Measurements from ENCODE around the gene RFFL.
"Not testable (repeated sequence)": the region's sequence is repeated elsewhere in the genome, so short reads cannot be mapped to it uniquely, and the experiment has no call there.

The RFFL gene

DNA sequence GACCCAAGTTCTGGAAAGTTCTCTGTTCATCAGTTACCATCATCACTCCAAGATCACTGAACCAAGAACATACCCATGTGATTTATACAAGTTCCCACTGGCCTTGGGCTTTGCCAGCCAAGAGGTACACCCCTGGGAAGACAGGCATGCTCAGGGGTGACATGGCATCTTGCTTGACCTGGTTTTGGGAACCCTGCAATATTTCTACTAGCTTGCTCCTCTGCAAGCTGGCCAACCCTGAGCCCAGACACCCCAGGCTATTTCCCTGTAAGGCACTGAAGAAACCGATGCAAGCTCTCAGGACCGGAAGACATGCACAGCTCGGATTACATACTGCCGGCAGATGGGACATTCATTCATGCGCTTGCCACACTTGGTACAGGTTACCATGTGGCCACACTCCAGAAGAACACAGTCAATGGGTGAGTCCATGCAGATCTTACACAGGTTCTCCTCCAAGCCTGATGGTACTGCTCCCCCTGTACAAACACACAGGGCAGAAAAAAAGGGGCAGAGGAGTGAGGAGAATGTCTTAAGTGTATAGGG is 51.8 kb downstream of the RFFL start:
- DNase-seq = no peak

DNA sequence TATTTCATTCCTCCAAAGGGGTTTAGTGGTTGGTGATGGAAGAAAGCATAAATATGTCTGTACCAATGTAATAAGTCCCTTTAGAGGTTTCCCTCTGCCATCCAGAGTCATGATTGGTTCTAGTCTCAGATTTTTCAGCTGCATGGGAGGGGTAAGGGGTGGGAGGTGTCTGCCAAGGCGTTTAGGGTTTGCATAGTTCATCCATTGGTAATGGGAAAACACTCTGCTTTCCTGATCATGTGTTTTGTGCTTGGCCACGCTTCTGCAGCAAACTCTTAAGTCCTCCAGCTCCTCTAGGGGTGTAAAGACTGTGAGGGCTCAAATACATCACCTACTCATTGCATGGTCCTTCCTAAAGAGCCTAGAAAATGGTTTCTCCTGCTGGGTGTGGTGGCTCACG is 53.4 kb downstream of the RFFL start:
- no peak for DNase-seq

DNA sequence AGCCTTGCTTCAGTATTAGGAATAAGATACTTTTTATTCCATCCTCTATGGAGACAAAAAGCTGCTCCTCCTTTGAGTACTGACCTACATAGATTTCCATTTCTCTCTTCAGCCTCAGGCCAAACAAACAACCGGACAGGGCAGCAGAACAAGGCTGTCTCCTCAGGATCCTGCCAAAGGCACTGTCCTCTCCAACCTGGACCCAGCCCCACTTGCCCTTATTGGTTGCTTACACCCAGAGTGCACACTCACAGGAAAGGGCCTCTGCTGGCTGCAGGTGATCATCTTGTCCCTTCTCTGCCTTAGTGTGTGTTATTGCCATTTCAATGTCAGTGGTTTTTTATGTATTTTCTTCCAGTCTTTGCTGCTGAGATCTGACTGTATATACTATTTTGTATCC is 56.5 kb downstream of the RFFL start:
- peak in 1 of 56 donors; percentile 11 for DNase-seq

DNA sequence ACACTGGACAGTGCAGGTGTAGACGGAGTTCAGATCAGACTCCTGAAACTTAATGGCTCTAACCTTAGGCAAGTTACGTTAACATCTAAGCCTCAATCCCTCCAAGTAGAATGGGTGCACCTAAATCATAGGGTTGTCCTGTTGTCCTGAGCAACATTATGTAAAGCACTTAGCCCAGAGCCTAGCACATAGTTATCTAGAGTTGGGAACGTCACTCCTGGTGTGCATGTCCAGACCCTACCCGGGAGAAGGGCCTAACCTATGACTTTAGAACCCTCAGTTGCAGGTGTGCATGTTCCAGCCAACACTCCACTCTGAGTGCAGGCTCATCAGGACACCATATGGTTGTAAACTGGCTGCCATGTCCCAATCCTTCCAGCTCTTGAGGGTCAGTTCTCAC is 57.2 kb downstream of the RFFL start:
- no peak for DNase-seq

DNA sequence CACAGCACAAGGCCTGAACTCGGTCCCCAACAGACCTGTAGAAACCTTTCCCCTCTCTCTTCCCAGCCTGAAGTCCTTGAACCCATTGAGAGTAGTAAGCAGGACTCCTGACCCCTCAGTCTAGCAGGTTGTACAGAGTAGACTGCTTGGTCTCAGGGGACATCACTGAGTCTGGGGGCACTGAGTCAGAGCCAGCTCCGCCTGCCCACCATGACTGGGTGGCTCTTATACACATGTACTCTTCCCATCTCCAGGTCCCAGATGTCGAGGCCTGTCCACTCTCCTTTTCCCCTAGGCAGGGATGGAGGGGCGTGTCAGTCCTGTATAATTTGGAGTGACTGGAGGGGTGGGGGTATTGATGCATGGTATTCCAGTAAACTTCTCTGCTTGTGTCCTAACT is 59.7 kb downstream of the RFFL start:
- no peak for DNase-seq

DNA sequence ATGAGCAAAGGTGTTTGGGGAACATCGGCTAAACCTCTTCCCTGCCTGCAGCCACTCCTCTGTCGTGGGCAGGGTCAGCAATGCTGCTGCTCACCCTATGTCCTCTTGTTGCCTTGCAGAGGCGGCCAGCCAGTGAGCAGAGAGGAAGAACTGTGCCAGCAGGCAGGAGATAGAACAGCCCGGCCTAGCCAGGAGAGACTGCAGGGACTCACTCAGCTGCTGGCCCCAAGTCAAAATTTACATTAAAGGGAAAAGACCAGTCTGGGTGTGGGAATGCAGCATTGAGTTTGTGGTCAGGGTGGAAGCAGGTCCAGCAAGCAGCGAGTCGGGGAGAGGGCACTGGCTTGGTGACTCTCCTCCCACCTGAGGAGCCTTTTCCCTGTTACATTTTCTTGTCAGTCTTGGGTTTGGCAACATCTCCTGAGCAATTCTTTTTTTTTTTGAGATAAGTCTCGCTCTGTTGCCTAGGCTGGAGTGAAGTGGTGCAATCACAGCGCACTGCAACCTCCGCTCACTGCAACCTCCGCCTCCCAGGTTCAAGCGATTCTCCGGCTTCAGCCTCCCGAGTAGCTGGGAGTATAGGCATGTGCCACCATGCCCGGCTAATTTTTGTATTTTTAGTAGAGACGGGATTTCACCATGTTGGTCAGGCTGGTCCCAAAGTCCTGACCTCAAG is 60.5 kb downstream of the RFFL start:
- no peak for DNase-seq

DNA sequence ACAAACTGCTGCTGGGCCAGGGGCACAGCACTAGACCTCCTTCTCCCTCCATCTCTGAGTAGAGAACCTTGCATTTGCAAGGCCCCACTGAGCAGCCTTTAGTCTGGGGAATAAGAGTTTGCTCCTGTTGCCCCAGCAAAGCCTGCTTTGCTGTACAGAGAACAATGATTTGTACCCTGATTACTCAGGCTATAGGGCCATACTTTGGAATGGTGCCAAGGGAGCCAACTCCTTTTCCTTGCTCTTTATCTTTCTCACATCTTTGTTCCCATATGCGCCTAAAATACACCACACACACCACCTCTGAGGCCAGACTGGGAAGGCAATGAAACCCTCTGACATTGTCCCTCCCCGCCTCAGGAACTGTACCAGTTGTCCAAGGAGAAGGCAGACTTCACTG is 62.0 kb downstream of the RFFL start:
- no peak for DNase-seq

DNA sequence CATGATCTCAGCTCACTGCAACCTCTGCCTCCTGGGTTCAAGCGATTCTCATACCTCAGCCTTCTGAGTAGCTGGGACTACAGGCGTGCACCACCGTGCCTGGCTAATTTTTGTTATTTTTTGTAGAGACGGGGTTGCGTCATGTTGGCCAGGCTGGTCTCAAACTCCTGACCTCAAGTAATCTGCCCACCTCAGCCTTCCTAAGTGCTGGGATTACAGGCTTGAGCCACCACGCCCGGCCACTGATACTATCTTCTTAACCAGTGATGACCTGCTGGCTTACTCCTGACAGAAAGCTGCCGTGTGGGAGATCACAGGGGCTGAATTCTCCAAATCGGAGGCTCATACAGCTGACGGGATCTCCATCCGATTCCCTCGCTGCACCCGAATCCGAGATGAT is 62.5 kb downstream of the RFFL start:
- not testable (repeated sequence) for DNase-seq

DNA sequence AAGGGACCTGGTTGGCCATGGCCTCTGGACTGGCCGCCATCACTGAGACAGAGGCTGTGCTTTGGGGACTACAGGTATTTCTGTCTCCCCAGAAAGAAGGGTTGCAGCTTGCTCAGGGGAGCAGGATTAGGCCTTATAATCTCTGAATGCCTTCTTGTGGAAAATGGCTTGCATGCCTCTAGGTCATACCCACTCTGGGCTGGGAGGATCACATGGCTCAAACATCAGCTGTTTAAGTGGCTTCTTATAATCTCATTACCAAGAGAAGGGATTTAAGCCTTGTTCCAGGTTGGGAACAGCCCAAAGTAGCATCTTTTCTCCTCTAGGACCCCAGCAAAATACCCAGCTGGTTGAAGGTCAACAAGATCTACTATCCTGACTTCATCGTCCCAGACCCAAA is 64.1 kb downstream of the RFFL start:
- DNase-seq = no peak

DNA sequence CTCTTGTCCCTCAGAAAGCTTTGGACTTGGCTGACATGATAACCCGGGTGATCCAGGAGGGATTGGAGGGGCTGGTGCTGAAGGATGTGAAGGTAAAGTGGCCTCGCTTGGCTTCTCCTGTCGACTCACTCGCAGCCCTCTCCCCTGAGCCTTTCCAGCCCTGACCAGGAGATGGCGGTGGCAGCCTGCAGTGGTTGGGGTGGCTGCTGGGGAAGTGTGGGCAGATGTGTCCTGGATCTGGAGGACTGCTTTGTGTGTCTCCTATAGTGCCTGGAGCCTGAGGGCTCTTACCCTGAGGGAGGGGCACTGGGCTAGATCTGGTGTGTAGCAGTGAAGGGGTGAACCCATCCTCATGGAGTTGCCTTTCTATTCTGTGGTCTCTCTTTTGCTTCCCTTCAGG is 65.3 kb downstream of the RFFL start:
- peak in 54 of 56 donors; percentile 6 to 85 (median 56) for DNase-seq

DNA sequence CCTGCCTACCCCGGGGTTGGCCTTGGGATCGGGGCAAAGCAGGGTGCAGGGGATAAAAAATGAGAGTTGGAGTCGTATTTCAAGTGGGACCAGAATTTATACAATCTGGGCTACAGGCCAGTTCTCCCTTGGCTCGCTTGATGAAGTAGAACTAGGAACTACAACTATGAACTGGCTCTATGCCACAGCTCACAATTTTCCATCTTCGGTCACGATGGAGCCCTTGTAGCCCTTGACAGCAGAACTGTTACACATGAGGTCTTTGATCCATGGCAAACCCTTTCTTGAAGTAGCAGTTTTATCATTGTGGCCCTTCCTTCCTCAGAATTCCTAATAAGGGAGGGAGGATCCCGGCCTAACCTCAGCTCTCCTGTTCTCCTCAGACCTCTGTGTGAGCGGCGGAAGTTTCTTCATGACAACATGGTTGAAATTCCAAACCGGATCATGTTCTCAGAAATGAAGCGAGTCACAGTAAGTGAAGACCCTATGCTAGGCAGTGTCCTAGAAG is 66.1 kb downstream of the RFFL start:
- DNase-seq = peak in 1 of 56 donors; percentile 15

DNA sequence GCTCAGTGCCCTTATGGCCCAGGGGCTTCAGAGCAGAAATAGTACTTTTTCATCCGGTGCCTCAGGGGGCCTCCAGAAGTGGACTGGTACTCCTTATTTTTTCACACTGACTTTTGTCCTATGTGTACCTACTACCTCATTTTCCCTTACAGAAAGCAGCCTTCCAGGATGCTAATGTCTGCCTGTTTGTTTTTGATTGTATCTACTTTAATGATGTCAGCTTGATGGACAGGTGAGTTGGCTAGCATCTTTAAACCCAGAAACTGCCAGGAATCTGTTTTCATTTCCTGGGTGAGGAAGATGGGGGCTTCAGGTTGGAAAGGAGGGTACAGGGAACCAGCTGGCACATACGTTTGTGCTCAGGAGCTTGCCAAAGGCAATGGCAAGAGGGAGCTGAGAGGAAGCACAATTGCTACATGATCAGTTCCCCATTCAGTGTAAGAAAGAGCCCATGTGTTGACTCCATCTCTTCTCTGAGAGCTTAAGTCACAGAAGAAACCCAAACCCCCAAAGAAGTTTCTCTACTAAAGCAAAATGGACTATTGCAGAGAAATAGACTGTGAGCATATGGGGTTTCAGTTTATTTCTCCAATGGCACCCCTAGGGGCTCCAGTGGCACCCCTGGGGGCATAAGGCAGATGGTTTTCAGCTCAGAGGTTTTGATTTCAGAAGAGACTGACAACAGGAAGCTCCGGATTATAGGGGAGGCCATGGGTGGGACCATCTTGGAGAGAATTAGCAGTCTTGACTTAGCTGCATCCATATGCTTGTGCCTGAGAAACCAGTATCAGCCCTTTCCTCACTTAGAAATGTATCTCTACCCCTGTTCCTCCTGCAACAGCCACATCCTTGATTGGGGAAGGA is 66.9 kb downstream of the RFFL start:
- DNase-seq = no peak

DNA sequence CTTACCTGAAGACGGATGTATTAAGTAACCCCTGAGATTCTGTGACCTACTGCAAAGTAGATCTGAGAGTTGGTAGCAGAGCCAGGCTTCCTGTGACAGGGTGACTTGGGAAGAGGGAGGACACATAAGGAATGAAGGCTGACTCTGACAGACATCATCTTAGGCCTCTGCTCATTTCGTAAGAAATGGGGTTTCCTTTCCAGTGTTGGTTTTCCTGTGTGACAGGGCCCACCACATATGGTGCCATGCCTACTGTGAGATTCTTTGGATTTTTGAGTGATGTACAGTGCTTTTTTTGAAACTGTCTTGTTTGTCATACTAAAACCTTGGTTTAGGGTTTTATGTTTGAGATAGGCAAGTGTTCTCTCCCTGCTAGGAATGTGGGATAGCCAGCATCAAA is 70.5 kb downstream of the RFFL start:
- no peak for DNase-seq

DNA sequence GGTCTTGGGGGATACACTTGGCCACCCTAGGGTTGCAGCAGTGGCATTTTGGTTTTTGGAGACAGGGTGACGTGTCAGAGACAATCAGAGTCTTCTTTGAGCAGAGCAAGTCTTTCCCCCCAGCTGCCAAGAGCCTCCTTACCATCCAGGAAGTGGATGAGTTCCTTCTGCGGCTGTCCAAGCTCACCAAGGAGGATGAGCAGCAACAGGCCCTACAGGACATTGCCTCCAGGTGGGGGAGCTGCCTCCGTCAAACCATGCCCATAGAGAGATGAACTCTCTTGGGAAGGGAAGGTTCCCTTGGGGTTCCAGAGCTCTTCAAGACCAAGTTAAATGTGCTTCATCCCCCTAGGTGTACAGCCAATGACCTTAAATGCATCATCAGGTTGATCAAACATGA is 71.9 kb downstream of the RFFL start:
- no peak for DNase-seq

DNA sequence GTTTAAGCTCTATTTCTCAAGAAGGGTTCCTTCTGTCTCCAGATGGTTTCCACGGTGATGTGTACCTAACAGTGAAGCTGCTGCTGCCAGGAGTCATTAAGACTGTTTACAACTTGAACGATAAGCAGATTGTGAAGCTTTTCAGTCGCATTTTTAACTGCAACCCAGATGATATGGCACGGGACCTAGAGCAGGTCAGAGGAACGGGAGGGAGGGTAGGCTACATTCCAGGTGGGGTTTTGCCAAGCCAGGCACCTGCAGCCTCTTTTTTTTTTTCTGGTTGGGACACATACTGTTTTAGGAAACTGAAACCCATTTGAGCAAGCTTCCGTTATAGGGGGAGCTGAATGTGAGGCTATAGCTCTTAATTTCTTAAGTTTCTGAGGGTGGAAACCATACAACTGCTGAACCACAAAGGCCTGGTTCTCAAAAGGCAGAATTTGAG is 72.6 kb downstream of the RFFL start:
- DNase-seq = no peak

DNA sequence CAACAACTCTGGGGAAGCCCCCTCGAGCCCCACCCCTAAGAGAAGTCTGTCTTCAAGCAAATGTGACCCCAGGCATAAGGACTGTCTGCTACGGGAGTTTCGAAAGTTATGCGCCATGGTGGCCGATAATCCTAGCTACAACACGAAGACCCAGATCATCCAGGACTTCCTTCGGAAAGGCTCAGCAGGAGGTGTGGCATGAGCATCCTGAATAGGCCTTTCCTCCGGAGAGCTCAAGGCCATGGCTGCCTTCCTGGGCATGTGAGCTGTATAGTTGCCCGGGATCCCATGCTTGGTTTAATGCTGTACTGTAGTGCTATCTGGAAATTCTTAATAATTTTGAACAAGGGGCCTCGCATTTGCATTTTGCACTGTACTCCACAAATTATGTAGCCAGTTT is 74.0 kb downstream of the RFFL start:
- no peak for DNase-seq

DNA sequence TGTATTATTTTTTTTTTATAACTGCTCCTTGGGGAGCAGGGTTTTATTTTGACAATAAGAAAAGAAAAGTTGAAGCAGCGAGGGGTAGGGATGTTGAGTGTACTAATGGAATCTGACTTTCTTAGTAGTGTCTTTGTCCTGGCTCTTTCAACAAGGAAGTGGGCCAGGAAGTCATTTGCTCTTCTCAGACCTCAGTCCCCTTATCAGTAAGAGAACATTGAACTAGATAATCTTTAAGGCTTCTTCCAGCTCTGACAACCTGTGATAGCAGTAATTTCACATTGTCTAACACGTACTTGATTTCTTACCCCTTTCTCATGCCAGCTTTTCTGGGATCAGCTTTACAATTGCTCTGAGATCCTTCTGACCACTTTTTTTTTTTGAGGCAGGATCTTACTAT is 74.9 kb downstream of the RFFL start:
- DNase-seq = no peak

DNA sequence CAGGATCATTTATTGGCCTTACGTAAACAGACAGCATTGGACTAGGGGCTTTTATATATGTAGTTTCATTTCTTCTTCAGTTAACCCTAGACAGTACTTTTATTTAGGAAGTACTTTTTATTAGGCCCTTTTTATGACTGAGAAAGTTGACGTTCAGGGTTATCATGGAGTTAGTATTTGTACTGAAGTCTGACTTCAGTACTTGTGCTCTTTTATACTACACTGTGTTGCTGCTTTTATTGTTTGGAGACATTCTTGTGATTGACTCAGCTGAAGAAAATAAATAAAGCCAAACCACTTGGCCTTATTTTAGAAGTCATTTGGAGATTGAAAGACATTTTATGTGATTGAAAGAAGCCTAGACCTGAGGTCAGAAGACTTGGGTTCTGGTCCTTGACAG is 76.3 kb downstream of the RFFL start:
- no peak for DNase-seq

DNA sequence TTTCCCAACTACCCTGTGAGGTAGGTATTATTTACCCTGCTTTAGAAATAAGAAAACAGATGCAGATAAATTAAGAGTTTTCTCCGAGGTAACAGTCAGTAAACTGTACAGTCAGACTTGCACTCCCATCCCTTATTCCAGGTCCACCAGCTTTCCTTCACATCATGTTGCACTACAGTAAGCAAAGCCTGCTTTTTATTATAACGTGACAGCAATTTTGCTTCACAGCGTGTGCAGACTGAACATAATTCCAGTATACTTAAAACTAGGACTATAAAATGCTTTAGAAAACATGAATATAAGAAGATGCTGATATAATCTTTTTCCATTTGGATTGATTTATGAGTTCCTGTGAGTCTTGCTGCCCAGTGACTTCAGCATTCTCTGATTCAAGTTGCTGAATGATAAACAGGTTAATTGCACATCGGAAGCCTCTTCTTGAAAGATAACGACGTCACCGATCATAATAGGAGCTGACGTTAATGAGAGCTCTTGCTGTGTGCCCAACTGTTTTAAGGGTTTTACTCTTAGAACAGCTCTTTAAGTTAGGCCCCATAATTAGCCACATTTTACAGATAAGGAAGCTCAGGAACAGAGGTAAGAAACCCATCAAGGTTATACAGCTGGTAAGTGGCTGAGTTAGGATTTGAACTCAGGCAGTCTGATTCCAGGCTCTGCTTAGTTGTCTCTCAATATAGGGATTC is 81.8 kb downstream of the RFFL start:
- no peak for DNase-seq

DNA sequence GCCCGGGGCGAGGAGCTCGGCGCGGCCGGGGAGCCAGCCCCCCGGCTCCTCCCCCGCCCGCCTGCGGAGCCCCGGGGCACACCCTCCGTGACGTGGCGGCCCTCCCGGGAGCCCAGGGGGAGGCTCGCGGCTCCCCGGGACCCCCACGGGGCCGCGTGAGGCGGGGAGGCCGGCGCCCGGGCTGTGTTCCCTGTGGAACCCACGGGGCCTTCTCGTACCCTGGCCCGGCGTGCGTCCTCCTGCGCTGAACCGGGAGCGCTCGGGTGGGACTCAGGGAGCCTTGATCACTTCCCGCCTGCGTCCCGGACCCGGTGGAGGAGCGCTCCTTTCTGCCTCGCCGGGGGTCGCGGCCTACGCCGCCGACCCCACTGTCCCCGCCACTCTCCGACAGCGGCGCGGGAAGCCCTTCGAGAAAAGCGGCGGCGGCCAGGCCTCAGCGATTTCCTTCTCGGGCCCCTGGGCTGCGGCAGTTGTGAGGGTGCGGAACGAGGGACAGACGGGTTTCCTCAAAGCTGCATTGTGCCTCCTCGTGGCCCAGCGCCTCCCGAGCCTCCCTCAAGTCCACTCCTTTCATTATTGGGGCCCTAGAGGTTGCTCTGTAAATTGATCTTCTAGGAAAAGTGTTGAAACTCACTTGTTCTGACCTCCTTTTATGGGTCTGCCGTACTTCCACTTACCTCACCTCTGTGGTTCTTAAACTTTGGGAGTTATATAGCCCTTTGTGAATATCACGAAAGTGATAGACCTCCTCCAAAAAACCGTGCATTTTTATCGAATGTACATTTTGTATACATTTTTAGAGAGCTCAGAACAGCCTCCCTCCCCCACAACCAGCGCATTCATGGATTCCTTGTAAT is 82.6 kb downstream of the RFFL start:
- DNase-seq = peak in 43 of 56 donors; percentile 9 to 91 (median 75)

DNA sequence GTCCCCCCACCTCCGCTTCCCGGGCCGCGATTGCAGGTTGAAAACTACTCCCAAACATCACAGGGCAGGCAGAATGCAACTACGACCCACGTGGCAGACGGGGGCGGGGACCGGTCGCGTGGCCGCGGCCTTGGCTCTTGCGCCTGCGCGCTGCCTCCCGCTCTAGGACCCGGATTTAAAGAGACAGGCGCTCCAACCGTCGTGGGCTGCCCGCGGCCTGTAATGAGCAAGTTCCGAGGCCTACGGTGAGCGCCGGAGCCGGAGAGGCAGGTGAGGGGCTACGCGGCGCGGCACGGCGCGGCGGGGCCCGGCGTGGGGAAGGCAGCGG is 83.2 kb downstream of the RFFL start, which contains the start of gene LIG3:
Gene LIG3, plus strand, starts transcription at position 160 of the 328 bp plus-strand sequence. CDS start 2,494 bp downstream, outside the sequence.
- peak; percentile 39 to 95 (median 86) for DNase-seq

Measured in amygdala (tissue), 56 donors.